ENCODE results near the gene BTN2A1.
"Not testable (repeated sequence)": the region's sequence is repeated elsewhere in the genome, so short reads cannot be mapped to it uniquely, and the experiment has no call there.

DNA sequence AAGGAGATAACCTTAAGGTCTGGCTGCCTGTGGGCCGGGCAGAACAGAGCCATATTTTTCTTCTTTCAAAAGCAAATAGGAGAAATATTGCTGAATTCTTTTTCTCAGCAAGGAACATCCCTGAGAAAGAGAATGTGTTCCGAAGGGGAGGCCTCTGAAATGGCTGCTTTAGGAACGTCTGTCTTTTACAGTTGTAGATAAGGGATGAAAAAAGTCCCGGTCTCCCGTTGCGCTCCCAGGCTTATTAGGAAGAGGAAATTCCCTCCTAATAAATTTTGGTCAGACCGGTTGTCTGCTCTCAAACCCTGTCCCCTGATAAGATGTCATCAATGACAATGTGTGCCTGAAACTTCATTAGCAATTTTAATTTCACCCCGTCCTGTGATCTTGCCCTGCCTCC, 24.1 kb upstream of the BTN2A1 start:
- not testable (repeated sequence) for TF ChIP-seq CTCF, POLR2A (IDR thresholded peaks at IDR 0.05)
